Measurements from ENCODE around the gene NPLOC4. TPM values are rescaled to one million over a fixed set of nuclear protein-coding genes. Genes with fewer than 3 reads are reported as not detected.
"Not testable (repeated sequence)": the region's sequence is repeated elsewhere in the genome, so short reads cannot be mapped to it uniquely, and the experiment has no call there.

The NPLOC4 gene
- total RNA-seq, 4 donors from 2014 or later = 45.8 to 98.5 (median 58.1) TPM

DNA sequence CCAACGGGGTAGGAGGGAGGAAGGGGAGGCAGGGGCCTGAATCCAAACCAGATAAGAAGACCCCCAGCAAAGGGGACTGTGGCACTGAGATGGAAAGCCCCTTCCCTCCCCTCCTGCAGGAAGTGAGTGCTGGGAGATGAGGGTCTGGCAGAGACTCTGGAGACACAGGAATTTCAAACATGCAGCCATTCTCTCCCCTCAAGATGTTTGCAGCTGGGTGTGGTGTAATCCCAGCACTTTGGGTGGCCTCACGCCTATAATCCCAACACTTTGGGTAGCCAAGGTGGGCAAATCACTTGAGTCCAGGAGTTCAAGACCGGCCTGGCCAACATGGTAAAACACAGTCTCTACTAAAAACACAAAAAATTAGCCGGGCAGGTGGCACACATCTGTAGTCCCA, 50.8 kb downstream of the NPLOC4 start:
- DNase-seq = no peak
- H3K36me3 ChIP-seq = peaks cover 44 to 60% of the 10 kb centered on the region in 2 donors
- H3K27me3 ChIP-seq = no peaks in the 10 kb centered on the region
- 86 to 94% methylated on average over 4 of the region's 4 CpGs for WGBS, 2 donors
- peaks cover 0 to 5% of the 10 kb centered on the region in 2 donors for H3K4me1 ChIP-seq
- H3K4me3 ChIP-seq (replicated peaks in 1 of 3) = no peak overlapping the region
- H3K9me3 ChIP-seq = no peaks in the 10 kb centered on the region
- intact Hi-C loops (cut with DNase I) = no loop called here
- no peak overlapping the region for H3K27ac ChIP-seq
- TF ChIP-seq, protein P1, sequence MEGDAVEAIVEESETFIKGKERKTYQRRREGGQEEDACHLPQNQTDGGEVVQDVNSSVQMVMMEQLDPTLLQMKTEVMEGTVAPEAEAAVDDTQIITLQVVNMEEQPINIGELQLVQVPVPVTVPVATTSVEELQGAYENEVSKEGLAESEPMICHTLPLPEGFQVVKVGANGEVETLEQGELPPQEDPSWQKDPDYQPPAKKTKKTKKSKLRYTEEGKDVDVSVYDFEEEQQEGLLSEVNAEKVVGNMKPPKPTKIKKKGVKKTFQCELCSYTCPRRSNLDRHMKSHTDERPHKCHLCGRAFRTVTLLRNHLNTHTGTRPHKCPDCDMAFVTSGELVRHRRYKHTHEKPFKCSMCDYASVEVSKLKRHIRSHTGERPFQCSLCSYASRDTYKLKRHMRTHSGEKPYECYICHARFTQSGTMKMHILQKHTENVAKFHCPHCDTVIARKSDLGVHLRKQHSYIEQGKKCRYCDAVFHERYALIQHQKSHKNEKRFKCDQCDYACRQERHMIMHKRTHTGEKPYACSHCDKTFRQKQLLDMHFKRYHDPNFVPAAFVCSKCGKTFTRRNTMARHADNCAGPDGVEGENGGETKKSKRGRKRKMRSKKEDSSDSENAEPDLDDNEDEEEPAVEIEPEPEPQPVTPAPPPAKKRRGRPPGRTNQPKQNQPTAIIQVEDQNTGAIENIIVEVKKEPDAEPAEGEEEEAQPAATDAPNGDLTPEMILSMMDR (IDR thresholded peaks at IDR 0.05) = no peak
- TF ChIP-seq POLR2A (IDR thresholded peaks at IDR 0.05) = no peak

DNA sequence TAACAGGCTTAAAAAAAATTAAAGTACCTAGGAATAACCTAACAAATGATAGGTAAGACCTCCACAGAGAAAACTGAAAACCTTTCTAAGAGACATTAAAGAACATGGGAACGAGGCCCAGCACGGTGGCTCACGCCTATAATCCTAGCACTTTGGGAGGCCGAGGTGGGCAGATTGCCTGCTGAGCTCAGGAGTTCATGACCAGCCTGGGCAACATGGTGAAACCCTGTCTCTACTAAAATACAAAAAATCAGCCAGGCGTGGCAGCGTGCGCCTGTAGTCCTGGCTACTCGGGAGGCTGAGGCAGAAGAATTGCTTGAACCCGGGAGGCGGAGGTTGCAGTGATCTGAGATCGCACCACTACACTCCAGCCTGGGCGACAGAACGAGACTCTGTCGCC, 52.1 kb downstream of the NPLOC4 start:
- intact Hi-C loops (cut with DNase I); H3K9me3 ChIP-seq; H3K27me3 ChIP-seq; H3K4me1 ChIP-seq; DNase-seq; H3K4me3 ChIP-seq (replicated peaks in 1 of 3); H3K27ac ChIP-seq: not testable (repeated sequence)
- H3K36me3 ChIP-seq = peaks cover 41 to 46% of the 10 kb centered on the region in 2 donors
- WGBS, 2 donors = 95 to 96% methylated on average over 14 of the region's 14 CpGs

GRCh38 chr17:81583589-81584342, 53.1 kb downstream of the NPLOC4 start:
- no peaks in the 10 kb centered on the region for H3K9me3 ChIP-seq
- intact Hi-C loops (cut with DNase I) = no loop called here
- peaks cover 39 to 41% of the 10 kb centered on the region in 2 donors for H3K36me3 ChIP-seq
- no peak overlapping the region for H3K4me3 ChIP-seq (replicated peaks in 1 of 3)
- DNase-seq = no peak
- no peak for TF ChIP-seq POLR2A (IDR thresholded peaks at IDR 0.05)
- TF ChIP-seq, protein P1 (IDR thresholded peaks at IDR 0.05) = no peak
- 90 to 92% methylated on average over 6 of the region's 6 CpGs for WGBS, 2 donors
- no peak overlapping the region for H3K27ac ChIP-seq
- no peaks in the 10 kb centered on the region for H3K27me3 ChIP-seq
- H3K4me1 ChIP-seq = peaks cover 0 to 5% of the 10 kb centered on the region in 2 donors

DNA sequence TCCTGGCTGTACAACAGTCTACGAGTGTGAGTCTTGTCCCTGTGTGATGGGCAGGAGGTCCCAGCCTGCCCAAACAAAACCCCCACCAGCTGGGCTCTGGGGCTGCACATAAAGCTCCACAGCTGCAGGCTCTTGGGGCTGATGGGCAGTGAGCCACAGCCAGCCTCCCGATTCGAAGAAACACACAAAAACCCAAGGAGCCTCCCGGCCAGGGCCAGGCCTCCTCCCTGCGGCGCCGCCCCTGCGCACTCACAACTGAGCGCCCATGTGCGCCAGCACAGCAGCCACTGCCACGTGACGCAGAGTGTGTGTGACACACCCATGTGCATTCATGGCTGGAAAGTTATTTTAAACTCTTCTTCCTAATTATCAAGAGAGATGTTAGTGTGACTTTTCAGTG, 54.2 kb downstream of the NPLOC4 start:
- peaks cover 29 to 32% of the 10 kb centered on the region in 2 donors for H3K36me3 ChIP-seq
- H3K27ac ChIP-seq = no peak overlapping the region
- H3K9me3 ChIP-seq = no peaks in the 10 kb centered on the region
- no peak overlapping the region for H3K4me3 ChIP-seq (replicated peaks in 1 of 3)
- intact Hi-C loops (cut with DNase I) = no loop called here
- TF ChIP-seq, protein P1 (IDR thresholded peaks at IDR 0.05) = no peak
- TF ChIP-seq POLR2A (IDR thresholded peaks at IDR 0.05) = no peak
- DNase-seq = no peak
- peaks cover 0 to 9% of the 10 kb centered on the region in 2 donors for H3K4me1 ChIP-seq
- no peaks in the 10 kb centered on the region for H3K27me3 ChIP-seq
- WGBS, 2 donors = 89 to 94% methylated on average over 9 to 12 of the region's 12 CpGs

DNA sequence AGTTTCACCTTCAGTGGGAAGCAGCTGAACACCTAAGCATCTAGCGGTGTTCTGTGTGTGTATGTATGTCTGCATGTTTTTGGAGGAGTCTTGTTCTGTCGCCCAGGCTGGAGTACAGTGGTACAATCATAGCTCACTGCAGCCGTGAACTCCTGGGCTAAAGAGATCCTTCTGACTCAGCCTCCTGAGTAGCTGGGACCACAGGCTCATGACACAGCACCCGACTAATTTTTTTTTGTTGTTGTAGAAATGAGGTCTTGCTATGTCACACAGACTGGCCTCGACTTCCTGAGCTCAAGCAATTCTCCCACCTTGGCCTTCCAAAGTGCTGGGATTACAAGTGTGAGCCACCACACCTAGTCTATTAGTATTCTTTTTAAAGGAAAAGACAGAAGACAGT, 54.6 kb downstream of the NPLOC4 start:
- TF ChIP-seq, protein P1 (IDR thresholded peaks at IDR 0.05) = no peak
- TF ChIP-seq POLR2A (IDR thresholded peaks at IDR 0.05) = no peak
- no peak overlapping the region for H3K27ac ChIP-seq
- H3K27me3 ChIP-seq = no peaks in the 10 kb centered on the region
- no peaks in the 10 kb centered on the region for H3K9me3 ChIP-seq
- H3K36me3 ChIP-seq = peaks cover 26 to 32% of the 10 kb centered on the region in 2 donors
- intact Hi-C loops (cut with DNase I) = no loop called here
- no peak overlapping the region for H3K4me3 ChIP-seq (replicated peaks in 1 of 3)
- peaks cover 1 to 13% of the 10 kb centered on the region in 2 donors for H3K4me1 ChIP-seq
- DNase-seq = no peak
- WGBS, 2 donors = 93 to 98% methylated on average over 5 of the region's 5 CpGs

All from thyroid gland (tissue), 4 donors.